ENCODE results near the gene F2RL3. TPM values are rescaled to one million over a fixed set of nuclear protein-coding genes. Genes with fewer than 3 reads are reported as not detected.
"Not testable (repeated sequence)": the region's sequence is repeated elsewhere in the genome, so short reads cannot be mapped to it uniquely, and the experiment has no call there.

The F2RL3 gene
- polyA plus RNA-seq, 5 donors = 0.61 to 1.5 (median 1.3) TPM

DNA sequence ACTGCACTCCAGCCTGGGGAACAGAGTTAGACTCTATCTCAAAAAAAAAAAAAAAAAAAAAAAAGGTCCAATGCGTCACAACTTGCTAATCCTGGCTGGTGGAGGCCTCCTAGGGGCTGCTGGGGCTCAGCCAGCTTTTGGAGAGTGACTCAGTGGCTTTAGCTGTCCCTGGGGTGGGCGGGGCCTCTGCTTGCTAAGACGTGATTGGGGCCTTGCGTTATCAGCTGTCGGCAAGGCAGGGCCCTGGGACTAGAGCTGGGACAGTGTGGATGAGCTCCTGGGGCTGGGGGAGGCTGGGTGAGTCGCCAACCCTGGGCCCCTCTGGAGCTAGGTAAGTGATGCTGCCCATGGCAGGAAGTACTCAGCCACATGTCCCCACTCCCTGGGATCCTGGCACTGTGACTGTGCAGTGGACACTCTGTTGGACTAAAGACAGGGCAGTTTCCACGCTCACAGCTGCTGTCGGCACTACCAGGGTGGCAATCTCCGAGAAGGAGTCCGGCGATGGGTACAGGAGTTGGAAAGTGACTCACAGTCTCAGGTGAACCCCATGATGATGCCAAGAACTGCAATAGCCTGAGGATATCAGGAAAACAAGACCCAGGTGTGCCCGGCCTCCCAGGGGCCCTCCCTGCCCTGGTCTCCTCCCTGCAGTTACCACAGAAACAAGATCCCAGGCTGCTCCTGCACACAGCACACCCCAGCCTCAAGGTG lies 32.2 kb downstream of the F2RL3 start:
- DNase-seq = no peak

DNA sequence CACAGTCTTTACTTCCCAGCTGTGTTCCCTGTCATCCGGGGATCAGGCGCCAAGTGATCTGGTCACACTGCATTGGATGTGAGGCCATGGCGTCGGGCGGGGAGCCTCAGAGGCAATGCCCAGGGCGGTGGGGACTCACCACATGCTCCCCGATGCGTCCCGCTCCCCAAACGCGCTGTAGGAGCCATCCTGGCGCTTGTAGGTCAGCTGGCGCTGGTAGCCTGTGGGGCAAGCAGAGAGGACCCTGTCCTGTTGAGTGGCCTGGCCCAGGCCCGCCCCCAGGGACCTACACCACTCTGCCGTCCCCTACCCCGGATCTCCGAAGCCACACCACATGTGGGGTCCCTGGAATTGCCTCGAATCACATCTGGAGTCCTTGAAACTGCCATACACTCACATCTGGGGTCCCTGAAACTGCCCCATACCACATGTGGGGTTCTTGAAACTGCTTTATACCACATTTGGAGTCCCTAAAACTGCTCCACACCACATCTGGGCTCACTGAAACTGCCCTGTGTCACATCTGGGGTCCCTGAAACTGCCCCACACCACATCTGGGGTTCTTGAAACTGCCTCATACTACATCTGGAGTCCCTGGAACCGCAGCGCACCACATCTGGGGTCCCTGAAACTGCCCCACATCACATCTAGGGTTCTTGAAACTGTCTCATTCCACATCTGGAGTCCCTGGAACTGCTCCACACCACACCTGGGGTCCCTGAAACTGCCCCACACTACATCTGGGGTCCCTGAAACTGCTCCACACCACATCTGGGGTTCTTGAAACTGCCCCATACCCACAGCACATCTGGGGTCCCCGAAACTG lies 33.2 kb downstream of the F2RL3 start:
- no peak for DNase-seq

DNA sequence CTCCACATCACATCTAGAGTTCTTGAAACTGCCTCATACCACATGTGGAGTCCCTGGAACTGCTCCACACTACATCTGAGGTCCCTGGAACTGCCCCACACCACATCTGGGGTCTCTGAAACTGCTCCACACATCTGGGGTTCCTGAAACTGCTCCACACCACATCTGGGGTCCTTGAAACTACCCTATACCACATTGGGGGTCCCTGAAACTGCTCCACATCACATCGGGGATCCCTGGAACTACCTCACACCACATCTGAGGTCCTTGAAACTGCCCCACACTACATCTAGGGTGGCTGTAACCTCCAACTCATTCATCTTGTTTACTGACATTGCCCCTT lies 33.8 kb downstream of the F2RL3 start:
- no peak for DNase-seq

DNA sequence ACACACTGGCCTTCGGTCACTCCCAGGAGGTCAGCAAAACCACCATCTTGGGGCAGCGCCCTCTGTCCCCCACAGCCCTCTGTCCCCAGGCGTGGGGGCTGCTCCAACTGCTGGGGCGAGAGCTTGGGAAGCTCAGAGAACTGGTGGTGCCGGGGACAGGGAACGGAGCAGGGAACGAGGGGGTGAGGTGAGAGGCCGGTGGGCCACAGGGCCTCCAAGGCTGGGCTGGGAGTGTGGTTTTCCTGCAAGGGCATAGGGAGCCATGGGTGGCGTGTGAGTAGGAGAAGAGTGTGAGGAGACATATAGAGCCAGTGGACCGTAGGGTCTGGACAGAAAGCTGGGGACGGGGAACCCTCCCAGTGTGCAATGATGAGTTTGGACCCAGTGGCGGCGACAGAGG lies 34.1 kb downstream of the F2RL3 start:
- DNase-seq = no peak

DNA sequence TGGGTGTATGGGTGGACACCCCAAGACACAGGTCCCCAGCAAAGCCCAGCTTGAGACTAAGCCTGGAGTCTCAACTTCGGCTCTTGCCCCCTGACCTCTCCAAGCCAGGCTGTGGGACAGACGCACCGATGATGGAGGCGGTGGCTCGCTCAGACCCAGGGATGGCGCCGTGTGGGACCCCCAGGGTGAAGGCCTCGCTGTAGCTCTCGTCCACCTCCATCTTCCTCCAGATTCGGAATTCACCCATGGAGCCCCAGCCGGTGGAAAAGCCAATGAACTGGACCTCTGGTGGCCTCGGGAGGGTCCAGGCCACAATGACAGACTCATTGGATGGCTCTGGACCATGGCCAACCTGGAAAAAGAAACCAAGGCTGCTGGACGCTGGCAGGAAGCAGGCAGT lies 39.1 kb downstream of the F2RL3 start:
- DNase-seq = no peak

DNA sequence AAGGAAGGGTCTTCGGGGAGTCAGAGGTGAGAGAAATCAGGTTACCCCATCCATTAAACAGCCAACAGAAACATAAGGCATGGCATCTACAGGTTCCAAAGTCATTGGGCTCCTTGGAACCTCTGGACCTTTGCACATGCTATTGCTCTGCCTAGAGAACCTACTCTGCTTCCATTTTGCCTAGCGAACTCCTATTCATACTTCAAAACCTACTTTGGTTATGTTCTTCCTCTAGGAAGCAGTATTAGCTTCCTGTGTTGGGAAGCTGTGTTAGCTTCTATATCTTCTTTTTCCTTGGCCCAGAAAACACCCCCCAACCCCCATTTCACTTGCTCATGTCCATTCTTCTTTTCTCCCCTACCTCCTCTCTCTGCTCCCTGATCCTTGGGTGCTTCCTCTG lies 39.6 kb downstream of the F2RL3 start:
- DNase-seq = no peak

DNA sequence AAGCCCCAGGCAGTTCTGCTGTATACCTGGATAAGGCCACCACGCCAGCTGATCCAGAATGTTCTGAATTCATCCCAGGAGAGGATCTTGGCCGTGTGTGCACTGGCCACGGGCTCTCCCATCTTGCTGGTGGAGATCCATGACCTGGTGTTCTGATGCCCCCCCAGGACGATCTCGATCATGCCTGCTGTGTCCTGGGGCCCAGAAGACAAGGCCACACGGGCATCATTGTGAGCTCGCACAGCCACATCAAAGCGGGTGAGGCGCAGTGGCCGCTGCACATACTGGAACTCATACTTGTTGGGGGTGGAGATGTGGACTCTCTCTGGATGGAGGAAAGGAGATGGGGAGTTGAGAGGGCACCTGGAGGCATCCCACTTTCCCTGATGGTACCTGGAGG lies 40.1 kb downstream of the F2RL3 start:
- DNase-seq = no peak

DNA sequence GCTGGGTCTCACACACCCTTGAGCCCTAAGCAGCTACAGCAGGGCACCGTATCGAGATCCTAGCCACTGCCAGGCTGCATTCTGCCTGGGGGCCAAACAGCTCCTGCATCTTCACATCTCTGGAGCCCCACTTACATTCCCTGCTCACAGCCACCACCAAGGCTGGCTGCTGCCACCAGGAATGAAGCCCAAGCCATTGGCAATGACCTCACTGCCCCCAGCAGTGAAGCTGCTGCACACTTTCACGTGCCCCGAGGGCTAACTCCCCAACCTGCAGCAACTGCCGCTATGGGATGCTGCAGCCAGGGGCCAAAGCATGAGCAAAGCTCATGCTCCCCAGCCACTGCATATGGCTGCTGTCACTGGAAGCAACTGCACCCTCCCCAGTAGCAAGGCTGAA lies 42.0 kb downstream of the F2RL3 start:
- no peak for DNase-seq

DNA sequence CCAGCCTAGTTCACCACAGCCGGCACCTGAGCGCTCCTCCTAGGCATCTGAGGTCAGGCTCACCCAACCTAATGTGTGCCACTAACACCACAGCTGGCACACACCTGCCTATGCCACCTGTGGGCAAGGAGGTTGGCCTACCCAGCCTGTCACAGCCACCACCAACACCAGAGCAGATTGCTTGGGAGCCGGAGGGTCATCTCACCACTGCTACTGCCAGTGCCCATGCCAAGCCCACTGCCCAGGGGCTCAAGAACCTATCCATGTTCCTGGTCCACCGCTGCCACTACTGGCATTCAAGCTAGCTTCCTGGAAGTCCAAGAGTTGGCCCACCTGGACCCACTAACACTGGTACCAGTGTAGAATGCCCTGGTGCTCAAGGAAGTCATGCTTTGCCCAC lies 42.5 kb downstream of the F2RL3 start:
- DNase-seq = no peak

DNA sequence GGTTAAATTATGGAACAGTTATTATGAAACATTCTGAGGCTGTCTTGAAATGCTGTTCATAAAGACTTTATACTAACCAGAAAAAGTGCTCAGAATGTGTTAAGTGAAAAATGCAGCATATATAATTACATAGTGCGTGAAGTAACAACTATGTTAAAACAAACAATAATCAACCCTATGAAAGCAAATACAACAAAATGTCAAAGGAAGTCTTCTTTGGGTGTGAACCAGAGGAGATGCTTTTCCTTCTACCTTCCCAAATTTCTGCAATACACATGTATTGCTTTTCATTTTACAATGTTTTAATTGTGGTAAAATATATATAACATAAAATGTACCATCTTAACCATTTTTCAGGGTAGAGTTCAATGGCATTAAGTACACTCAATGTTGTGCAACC lies 45.7 kb downstream of the F2RL3 start:
- no peak for DNase-seq

DNA sequence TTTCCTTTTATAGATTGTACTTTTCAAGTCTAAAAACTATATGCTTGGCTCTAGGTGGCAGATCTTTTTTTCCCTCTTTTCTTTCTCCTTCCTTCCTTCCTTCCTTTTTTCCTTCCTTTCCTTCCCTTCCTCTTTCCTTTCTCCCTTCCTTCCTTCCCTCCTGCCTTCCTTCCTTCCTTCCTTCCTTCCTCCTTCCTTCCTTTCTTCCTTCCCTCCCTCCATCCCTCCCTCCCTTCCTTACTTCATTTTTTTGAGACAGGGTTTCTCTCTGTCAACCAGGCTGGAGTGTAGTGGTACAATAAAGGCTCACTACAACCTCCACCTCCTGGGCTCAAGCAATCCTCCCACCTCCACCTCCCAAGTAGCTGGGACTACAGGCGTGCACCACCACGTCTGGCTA lies 48.1 kb downstream of the F2RL3 start:
- DNase-seq = no peak

DNA sequence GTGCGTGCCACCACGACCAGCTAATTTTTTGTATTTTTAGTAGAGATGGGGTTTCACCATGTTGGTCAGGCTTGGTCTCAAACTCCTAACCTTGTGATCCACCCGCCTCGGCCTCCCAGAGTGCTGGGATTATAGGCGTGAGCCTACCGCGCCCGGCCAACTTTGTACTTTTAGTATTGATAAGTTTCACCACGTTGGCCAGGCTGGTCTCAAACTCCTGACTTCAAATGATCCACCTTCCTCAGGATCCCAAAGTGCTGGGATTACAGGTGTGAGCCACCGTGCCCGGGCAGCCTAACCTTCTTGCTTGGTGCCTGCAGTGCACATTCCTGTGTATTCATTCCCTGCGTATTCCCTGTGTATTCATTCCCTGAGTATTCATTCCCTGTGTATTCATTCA lies 49.0 kb downstream of the F2RL3 start:
- DNase-seq = not testable (repeated sequence)

DNA sequence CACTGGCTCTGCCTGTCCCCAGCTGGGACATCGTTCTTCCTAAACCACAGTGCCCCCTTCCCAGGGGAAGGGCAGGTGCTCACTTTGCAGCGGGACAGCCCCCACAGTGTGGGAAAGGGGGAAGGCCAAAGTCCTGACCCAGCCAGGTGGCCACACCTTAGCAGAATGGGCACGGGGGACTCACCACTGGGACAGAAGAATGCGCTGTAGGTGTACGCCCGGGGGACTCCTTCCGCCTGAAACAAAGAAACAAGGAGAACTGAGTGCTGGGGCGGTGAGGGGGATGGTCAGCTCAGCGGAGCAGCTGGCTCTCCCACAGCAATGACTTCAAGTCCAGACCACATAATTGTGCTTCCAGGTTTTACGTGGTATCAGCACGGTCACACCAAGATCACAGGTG lies 49.4 kb downstream of the F2RL3 start:
- DNase-seq = no peak

DNA sequence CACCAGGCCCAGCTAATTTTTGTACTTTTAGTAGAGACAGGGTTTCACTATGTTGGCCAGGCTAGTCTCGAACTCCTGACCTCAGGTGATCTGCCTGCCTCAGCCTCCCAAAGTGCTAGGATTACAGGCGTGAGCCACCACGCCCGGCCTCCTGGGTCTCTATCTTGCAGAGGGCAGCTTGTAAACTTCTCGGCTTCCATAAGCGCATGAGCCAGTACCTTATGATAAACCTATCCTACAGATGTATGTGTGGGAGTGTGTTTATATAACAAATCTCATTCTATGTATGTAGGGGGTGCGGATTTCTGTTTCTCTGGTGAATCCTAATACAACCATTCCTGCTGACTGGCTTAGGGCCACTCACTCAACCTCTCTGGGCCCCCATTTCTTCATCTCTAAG lies 51.3 kb downstream of the F2RL3 start:
- DNase-seq = not testable (repeated sequence)

DNA sequence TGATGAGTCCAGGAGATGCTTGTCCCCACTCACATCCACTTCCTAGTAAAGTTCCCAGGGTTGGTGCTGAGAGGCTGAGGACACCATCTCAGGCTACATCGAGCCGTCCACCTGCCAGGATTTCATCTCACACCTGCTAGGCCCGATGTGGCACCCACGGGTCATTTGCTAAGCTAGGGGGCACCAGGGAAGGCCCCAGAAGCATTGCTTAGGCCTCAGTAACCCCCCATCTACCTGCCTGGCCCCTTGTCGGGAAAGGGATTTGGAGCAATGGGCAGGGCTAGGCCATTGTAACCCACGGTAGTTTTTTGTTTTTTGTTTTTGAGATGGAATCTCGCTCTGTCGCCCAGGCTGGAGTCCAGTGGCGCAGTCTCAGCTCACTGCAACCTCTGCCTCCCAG lies 51.8 kb downstream of the F2RL3 start:
- no peak for DNase-seq

Other genes with a start within 250 kb of the F2RL3 start
- 100 to 1,000 TPM in 3 of 5 donors, 10 to 100 TPM in 2; 90.5 to 106 (median 100) TPM for gene SMIM7, start 228.9 kb upstream of the F2RL3 start, polyA plus RNA-seq (ENCODE audit: insufficient read depth in 1 of 5, insufficient read length in 5 of 5, low replicate concordance in 1 of 5)
- gene TMEM38A, start 227.9 kb upstream of the F2RL3 start, polyA plus RNA-seq (ENCODE audit: insufficient read depth in 1 of 5, insufficient read length in 5 of 5, low replicate concordance in 1 of 5) = 1 to 10 TPM; 3.2 to 8.9 (median 3.8) TPM
- gene NWD1, start 169.2 kb upstream of the F2RL3 start, polyA plus RNA-seq (ENCODE audit: insufficient read depth in 1 of 5, insufficient read length in 5 of 5, low replicate concordance in 1 of 5) = under 1 TPM; 0.07 to 0.69 (median 0.47) TPM
- 10 to 100 TPM; 51.2 to 83.5 (median 72.8) TPM for gene SIN3B, start 59.6 kb upstream of the F2RL3 start, polyA plus RNA-seq (ENCODE audit: insufficient read depth in 1 of 5, insufficient read length in 5 of 5, low replicate concordance in 1 of 5)
- gene CPAMD8, start 137.8 kb downstream of the F2RL3 start, polyA plus RNA-seq (ENCODE audit: insufficient read depth in 1 of 5, insufficient read length in 5 of 5, low replicate concordance in 1 of 5) = 10 to 100 TPM; 52.7 to 89.9 (median 62.8) TPM
- 10 to 100 TPM; 11.1 to 16.7 (median 13.4) TPM for gene HAUS8, start 186.5 kb downstream of the F2RL3 start, polyA plus RNA-seq (ENCODE audit: insufficient read depth in 1 of 5, insufficient read length in 5 of 5, low replicate concordance in 1 of 5)
- gene MYO9B, start 186.8 kb downstream of the F2RL3 start, polyA plus RNA-seq (ENCODE audit: insufficient read depth in 1 of 5, insufficient read length in 5 of 5, low replicate concordance in 1 of 5) = 10 to 100 TPM; 43.6 to 64.8 (median 55.6) TPM